Measurements from ENCODE around the gene OR5A2. TPM values are rescaled to one million over a fixed set of nuclear protein-coding genes. Genes with fewer than 3 reads are reported as not detected.

Gene OR5A2, protein sequence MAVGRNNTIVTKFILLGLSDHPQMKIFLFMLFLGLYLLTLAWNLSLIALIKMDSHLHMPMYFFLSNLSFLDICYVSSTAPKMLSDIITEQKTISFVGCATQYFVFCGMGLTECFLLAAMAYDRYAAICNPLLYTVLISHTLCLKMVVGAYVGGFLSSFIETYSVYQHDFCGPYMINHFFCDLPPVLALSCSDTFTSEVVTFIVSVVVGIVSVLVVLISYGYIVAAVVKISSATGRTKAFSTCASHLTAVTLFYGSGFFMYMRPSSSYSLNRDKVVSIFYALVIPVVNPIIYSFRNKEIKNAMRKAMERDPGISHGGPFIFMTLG
- not detected for polyA plus RNA-seq (2012; ENCODE audit: insufficient read depth, insufficient read length, low read depth)

DNA sequence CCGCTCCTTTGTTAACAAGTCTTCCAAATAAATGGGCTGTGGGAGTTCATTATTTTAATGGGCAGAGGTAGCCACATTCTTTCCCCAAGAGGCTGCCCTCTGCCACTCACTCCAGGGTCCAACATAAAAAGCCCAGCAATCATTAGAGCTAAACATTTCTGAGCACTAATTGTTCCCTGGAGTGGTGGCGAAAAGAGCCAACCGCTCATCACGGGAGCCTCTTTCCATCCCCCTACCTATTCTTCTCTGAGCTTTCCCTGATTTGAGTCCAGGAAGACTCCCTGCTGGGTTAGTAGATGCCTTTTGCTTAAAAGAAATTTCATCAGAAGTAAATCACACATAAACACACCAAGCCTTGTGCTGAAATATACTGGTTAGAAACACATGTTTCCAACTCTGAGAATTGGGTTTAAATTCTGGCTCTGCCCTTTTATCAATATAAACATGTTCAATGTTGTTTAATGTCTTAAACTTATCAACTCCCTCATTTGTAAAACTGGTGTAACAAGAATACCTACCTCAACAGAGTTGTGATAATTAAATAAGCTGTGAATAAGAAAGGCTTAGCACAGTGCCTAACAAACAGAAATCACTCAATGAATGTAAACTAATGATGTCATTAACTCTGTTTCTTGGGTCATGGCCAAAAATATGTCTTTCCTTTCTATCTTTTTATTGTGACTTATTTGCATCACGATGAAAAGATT lies at the start of gene OR5A2:
Gene OR5A2, minus strand, starts transcription at position 53 of the 707 bp plus-strand sequence. CDS start 3,460 bp downstream, outside the sequence.
- Histone ChIP-seq H3K27me3 (no peaks in the 10 kb centered on the region), H3K4me1 (no peaks in the 10 kb centered on the region), H3K36me3 (no peaks in the 10 kb centered on the region), H3K9me3 (no peaks in the 10 kb centered on the region), H3K4me3 (ENCODE audit: low read depth, low read length) (no peak within 1 kb of the TSS)
- DNase-seq = no peak
- TF ChIP-seq, protein P1, sequence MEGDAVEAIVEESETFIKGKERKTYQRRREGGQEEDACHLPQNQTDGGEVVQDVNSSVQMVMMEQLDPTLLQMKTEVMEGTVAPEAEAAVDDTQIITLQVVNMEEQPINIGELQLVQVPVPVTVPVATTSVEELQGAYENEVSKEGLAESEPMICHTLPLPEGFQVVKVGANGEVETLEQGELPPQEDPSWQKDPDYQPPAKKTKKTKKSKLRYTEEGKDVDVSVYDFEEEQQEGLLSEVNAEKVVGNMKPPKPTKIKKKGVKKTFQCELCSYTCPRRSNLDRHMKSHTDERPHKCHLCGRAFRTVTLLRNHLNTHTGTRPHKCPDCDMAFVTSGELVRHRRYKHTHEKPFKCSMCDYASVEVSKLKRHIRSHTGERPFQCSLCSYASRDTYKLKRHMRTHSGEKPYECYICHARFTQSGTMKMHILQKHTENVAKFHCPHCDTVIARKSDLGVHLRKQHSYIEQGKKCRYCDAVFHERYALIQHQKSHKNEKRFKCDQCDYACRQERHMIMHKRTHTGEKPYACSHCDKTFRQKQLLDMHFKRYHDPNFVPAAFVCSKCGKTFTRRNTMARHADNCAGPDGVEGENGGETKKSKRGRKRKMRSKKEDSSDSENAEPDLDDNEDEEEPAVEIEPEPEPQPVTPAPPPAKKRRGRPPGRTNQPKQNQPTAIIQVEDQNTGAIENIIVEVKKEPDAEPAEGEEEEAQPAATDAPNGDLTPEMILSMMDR (IDR thresholded peaks at IDR 0.05; ENCODE audit: low read depth, low read length) = no peak

DNA sequence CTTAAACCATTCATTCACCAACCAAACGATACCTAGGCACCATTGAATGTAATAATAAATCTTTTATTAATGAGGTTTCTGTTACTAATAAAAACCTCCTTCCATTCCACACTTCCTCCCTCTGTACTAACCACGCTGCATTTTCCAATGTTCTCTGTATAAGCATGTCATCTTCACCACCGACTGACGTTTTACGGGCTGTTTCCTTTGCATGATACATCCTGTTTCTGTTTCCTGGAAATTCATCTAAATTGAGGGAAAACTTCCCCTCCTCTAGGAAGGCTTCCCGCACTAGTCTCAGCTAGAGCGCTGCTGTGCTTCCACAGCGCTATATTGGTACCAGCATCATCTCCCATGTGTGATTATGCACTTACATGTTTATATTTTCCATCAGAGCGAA lies 49.0 kb upstream of the OR5A2 start:
- TF ChIP-seq, protein P1 (IDR thresholded peaks at IDR 0.05; ENCODE audit: low read depth, low read length) = no peak
- Histone ChIP-seq H3K27me3 (no peaks in the 10 kb centered on the region), H3K36me3 (no peaks in the 10 kb centered on the region), H3K4me3 (ENCODE audit: low read depth, low read length) (no peak overlapping the region), H3K4me1 (no peaks in the 10 kb centered on the region), H3K9me3 (no peaks in the 10 kb centered on the region)
- no peak for DNase-seq

DNA sequence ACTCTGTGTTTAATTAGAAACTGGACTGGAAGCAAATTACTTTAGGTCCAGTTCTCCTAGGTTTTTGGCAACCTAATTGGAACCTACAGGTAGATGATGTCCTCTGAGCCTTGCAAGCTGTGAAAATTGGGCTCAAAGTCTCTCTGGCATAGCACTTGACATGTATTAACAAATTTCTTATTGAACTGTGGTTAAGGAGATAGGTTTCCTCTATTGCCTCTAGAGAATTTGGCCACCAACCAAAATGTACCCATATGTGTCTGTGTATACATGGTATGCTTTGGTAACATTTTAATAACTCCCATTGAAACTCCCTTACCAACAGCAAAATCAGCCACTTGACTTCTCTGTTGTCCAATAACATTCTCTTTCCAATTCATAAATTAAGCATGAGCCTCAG lies 46.8 kb upstream of the OR5A2 start, which contains the start of gene OR4D10:
Gene OR4D10, plus strand, starts transcription at position 301 of the 400 bp plus-strand sequence. CDS start 4,115 bp downstream, outside the sequence.
- no peaks in the 10 kb centered on the region for H3K4me1 ChIP-seq
- no peaks in the 10 kb centered on the region for H3K27me3 ChIP-seq
- no peaks in the 10 kb centered on the region for H3K36me3 ChIP-seq
- no peaks in the 10 kb centered on the region for H3K9me3 ChIP-seq
- H3K4me3 ChIP-seq (ENCODE audit: low read depth, low read length) = no peak within 1 kb of the TSS
- TF ChIP-seq, protein P1 (IDR thresholded peaks at IDR 0.05; ENCODE audit: low read depth, low read length) = no peak
- no peak for DNase-seq

DNA sequence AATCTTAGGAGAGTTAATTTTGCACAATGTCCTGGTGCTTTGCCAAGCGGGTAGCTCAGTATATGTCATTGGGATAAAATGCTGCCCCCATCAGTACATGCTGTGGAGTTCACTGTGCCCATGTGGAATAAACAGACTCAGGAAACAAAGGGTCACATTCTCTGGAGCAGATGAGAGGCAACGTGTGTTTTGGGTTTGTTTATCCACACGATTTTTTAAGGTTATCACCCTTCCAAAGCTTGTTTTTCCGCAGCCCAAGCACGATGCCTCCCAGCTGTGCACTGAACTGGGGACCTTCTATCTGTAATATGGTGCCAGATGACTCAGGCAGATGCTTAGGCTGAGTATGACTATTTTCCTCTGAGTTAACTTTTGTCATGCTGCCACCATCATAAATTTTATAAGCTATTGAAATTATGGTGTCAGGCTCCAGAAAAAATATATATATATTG lies 37.0 kb upstream of the OR5A2 start:
- H3K9me3 ChIP-seq = no peaks in the 10 kb centered on the region

DNA sequence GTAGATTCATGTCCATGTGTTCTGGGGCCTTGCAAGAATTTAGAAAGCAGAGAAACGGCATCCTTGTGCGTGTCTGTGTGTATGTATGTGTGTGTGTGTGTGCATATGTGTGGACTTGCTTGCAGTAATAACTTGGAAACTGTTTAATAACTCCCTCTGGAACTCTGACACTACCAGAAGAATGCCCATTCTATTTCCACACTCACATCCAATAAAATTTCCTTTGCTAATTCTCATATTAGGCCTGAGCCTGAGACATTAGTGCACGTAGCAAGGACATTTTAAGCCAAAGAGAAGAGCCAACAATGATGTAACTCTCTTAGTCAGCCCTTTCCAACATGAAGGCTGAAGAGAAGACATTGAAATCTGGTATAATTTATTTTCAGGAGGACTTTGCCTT lies 33.7 kb upstream of the OR5A2 start:
- H3K4me3 ChIP-seq (ENCODE audit: low read depth, low read length) = no peak overlapping the region
- TF ChIP-seq, protein P1 (IDR thresholded peaks at IDR 0.05; ENCODE audit: low read depth, low read length) = no peak
- DNase-seq = no peak
- no peaks in the 10 kb centered on the region for H3K36me3 ChIP-seq
- no peaks in the 10 kb centered on the region for H3K27me3 ChIP-seq
- no peaks in the 10 kb centered on the region for H3K4me1 ChIP-seq
- no peaks in the 10 kb centered on the region for H3K9me3 ChIP-seq

More for the DNA sequence above, 37.0 kb upstream of the OR5A2 start:
- DNase-seq = no peak
- no peak overlapping the region for H3K4me3 ChIP-seq (ENCODE audit: low read depth, low read length)
- no peaks in the 10 kb centered on the region for H3K4me1 ChIP-seq
- no peaks in the 10 kb centered on the region for H3K36me3 ChIP-seq
- no peaks in the 10 kb centered on the region for H3K27me3 ChIP-seq
- TF ChIP-seq, protein P1 (IDR thresholded peaks at IDR 0.05; ENCODE audit: low read depth, low read length) = no peak
